DMS79 treated with DMSO at 0.1 percent for 48 hours (cell line): ENCODE data around the gene TMCC1.
"Not testable (repeated sequence)": the region's sequence is repeated elsewhere in the genome, so short reads cannot be mapped to it uniquely, and the experiment has no call there.

ENCODE experiments used
- DNase-seq: peaks from one replicate; lab custom pipeline; 2025; lab: John Stamatoyannopoulos, UW

TMCC1 gene

DNA sequence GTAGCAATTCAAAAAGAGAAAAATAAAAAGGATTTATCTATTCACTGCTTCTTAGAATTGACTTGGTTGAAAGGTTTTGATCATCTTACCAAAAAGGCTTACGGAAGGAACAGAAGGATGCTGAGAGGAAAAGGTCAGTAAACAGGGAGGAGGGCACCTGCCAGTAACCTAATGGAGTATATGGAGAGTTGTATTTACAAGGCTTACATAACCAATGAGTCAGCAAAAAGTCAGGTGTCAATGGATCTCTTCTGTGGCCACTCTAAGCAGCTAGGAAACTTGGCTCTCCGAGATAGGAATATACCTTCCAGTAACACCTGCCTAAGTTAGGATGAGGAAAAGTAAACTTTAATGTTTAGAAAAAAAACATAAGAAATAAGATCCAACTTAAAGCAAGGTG is 206.6 kb downstream of the TMCC1 start:
- DNase-seq = peak; percentile 33

- no peak for DNase-seq
These were observed 209.2 kb downstream of the TMCC1 start for GRCh38 chr3:129684270-129684669.

- DNase-seq = no peak
These were observed 210.3 kb downstream of the TMCC1 start for GRCh38 chr3:129683201-129683600.

GRCh38 chr3:129676985-129677384 is 216.5 kb downstream of the TMCC1 start:
- no peak for DNase-seq

DNA sequence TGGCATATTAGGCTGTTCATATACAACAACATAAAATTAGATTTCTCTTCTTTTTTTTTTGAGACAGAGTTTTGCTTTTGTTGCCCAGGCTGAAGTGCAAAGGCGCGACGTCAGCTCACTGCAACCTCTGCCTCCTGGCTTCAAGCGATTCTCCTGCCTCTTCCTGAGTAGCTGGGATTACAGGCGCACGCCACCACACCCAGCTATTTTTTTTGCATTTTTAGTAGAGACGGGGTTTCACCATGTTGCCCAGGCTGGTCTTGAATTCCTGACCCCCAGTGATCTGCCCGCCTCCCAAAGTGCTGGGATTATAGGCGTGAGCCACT is 218.8 kb downstream of the TMCC1 start:
- not testable (repeated sequence) for DNase-seq

DNA sequence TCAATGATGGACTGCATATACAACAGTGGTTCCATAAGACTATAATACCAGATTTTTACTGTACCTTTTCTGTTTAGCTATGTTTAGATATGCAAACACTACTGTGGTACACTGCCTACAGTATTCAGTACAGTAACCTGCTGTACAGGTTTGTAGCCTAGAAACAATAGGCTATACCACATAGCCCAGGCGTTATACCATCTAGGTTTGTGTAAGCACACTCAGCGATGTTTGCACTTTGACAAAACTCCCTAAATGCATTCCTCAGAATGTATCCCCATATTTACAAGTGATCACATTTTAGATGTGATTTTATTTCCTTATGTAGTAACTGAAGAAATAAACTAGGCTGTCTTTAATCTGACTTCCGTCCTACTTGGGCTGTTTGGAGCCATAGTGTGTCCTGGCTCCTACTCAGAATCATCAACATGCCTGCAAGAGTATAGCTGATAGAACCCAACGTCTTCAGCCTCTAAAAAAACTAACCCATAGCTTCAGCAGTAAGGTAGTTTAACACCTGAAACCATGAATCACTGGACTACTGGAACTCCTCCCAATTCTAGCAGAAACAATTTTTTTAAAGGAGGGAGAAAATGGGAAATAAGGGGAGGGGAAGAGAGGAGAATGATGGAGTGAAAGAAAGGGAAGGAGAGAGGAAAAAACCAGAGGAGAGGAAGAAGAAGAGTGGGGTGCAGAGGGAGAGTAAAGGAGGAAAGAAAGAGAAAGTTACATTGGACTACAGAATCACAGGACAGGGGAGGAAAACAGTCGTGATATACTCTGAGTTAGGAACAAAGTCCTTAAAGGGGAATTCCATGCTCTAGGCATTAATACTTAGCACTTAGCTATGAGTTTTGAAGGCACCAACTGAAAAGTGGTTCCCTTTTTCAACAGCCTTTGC is 219.4 kb downstream of the TMCC1 start:
- DNase-seq = no peak

- DNase-seq = no peak
These were observed 220.5 kb downstream of the TMCC1 start for GRCh38 chr3:129673012-129673411.

GRCh38 chr3:129672412-129672811 is 221.1 kb downstream of the TMCC1 start:
- DNase-seq = no peak

DNA sequence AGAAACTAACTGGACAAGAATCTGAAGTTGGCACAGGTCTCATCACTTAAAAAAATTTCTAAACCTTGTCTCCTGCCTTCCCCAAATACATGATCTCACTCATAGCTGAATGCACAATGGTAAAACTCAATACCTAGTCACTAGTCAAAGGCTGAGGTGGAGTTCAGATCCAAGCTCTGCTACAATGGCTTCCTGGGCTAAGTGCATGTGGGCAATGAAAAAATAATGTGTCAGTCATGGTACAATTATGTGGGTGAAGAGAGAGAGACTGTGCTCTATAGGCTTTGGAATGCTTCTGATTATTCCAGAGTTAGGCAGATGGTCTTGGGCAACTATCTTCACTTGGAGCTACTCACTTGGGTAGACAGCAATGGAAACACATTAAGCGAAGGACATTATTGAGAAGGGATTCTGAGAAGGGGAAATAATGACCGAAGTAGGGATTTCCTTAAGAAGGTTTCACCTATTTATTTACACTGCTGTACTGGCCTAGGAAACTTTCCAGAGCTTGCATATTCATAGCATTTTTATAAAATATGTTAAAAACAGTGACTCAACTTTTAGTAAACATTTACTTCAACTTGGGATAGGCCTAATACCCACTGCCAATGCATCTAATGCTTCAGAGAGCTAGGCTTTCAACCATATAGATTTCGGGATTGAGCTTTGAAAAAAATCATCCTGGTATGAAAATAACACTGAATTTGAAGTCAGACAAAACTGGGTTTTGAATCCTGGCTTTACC is 228.3 kb downstream of the TMCC1 start:
- DNase-seq = no peak

DNA sequence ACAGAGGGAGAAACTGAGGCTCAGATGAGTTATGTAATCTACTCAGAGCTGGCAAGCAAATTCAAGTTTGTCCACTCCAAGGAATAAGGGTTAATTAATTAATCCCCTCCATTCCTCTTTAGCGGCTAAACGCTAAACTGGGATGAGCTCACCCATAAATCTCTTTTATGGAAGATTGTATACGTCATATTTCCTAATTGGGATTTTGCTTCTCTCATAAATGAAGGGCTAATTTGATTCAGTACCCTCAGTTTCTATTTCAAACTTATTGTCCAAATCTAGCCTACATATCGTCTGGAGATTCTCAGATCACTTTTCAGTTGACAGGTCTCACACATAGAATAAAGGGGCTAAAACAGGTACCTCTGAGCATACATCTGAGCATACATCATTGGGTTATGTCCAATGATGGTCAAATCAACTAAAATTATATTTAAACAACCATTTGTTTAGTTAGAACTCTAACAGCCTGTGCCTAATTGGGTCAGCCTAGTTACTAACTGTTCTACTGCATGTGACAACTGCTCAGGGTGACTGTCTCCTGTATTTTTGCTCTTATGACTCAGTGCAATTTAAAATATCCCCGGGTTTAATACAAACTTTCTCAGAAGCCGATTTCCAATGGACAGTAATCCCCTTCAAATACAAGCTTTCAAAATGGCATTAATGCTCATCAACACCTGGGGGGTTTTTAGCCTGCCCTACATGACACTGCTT is 229.4 kb downstream of the TMCC1 start:
- no peak for DNase-seq

- no peak for DNase-seq
These were observed 230.5 kb downstream of the TMCC1 start for GRCh38 chr3:129663045-129663446.

DNA sequence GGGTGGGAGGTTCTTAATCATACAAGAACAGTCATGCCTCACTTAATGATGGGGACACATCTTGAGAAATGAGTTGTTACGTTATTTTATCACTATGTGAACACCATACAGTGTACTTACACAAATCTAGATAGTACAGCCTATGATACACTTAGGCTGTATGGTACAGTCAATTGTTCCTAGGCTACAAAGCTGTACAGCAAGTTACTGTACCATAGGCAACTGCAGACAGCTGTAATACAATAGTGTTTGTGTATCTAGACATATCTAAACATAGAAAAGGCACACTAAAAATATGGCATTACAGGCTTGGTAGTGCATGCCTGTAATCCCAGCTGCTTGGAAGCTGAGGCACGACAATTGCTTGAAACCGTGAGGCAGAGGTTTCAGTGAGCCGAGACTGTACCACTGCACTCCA is 231.3 kb downstream of the TMCC1 start:
- DNase-seq = no peak

GRCh38 chr3:129661766-129662165 is 231.7 kb downstream of the TMCC1 start:
- DNase-seq = no peak

GRCh38 chr3:129658110-129658843 is 235.2 kb downstream of the TMCC1 start:
- DNase-seq = no peak

GRCh38 chr3:129657261-129658046 is 236.1 kb downstream of the TMCC1 start:
- no peak for DNase-seq

- no peak for DNase-seq
These were observed 236.8 kb downstream of the TMCC1 start for GRCh38 chr3:129656659-129657247.

GRCh38 chr3:129655291-129655700 is 238.2 kb downstream of the TMCC1 start:
- DNase-seq = no peak

- DNase-seq = no peak
These were observed 239.4 kb downstream of the TMCC1 start for GRCh38 chr3:129654131-129654530.

GRCh38 chr3:129653019-129653418 is 240.5 kb downstream of the TMCC1 start:
- no peak for DNase-seq

GRCh38 chr3:129651435-129652202 is 241.9 kb downstream of the TMCC1 start:
- peak; percentile 84 for DNase-seq
